CD4-positive, CD25-positive, alpha-beta regulatory T cell (primary cell): Measurements from ENCODE around the gene PRDM16. TPM values are rescaled to one million over a fixed set of nuclear protein-coding genes. Genes with fewer than 3 reads are reported as not detected.
A peak's percentile ranks its signal among the peaks of the same experiment; 100 is the strongest.

ENCODE experiments used
- ATAC-seq, 2 donors: fragments of 150-1000 bp; cut with Tn5 transposase; one replicate each; pipeline ENCODE4 v1.10.0; 2021; ENCODE audit warnings: low read depth in 2 of 2, moderate number of reproducible peaks in 2 of 2, moderate library complexity in 1 of 2
- DNase-seq, 3 donors: peaks; one replicate each; pipeline versions ENCODE4 v3.0.0 to v3.0.0-alpha.2; 2012 to 2022; ENCODE audit warnings: mixed read lengths in 1 of 3
- H3K27ac ChIP-seq: one replicate; pipeline ENCODE4 v1.7.0; 2013; ENCODE audit warnings: mild to moderate bottlenecking, low read length; ENCODE audit not compliant: insufficient read depth, poor library complexity, severe bottlenecking
- H3K27me3 ChIP-seq: one replicate; pipeline ENCODE4 v1.7.0; 2013; ENCODE audit warnings: low read length; ENCODE audit not compliant: control insufficient read depth, insufficient read depth
- H3K36me3 ChIP-seq: one replicate; pipeline ENCODE4 v1.7.0; 2013; ENCODE audit warnings: mild to moderate bottlenecking, low read length, moderate library complexity; ENCODE audit not compliant: control insufficient read depth, insufficient read depth
- H3K4me1 ChIP-seq: 2 replicates; pipeline ENCODE4 v1.7.0; 2013; ENCODE audit warnings: mild to moderate bottlenecking, low read length; ENCODE audit not compliant: insufficient read depth, control insufficient read depth, poor library complexity, severe bottlenecking
- H3K4me3 ChIP-seq: one replicate; pipeline ENCODE4 v1.7.0; 2013; ENCODE audit warnings: low read depth, mild to moderate bottlenecking, low read length, moderate library complexity
- H3K9me3 ChIP-seq, 2 experiments: 1 replicate in 1 of 2; 2 replicates in 1 of 2; pipeline ENCODE4 v1.7.0; 2013; ENCODE audit warnings: low read length in 2 of 2, mild to moderate bottlenecking in 1 of 2, moderate library complexity in 1 of 2; ENCODE audit not compliant: control insufficient read depth in 2 of 2
- H3K27ac Mint-ChIP-seq, 3 donors: one replicate each; pipeline ENCODE4 v1.8.0; 2020 to 2022; ENCODE audit warnings: mild to moderate bottlenecking in 3 of 3, mixed read lengths in 3 of 3, moderate library complexity in 2 of 3
- H3K27me3 Mint-ChIP-seq: one replicate; pipeline ENCODE4 v1.8.0; 2022; ENCODE audit warnings: mild to moderate bottlenecking, mixed read lengths
- H3K36me3 Mint-ChIP-seq: one replicate; pipeline ENCODE4 v1.8.0; 2020; ENCODE audit warnings: mixed read lengths
- H3K4me1 Mint-ChIP-seq, 4 donors: one replicate each; pipeline ENCODE4 v1.8.0; 2020 to 2022; ENCODE audit warnings: mixed read lengths in 4 of 4, mild to moderate bottlenecking in 1 of 4
- H3K4me3 Mint-ChIP-seq, 4 donors: one replicate each; pipeline ENCODE4 v1.8.0; 2020 to 2022; ENCODE audit warnings: mild to moderate bottlenecking in 4 of 4, mixed read lengths in 4 of 4, moderate library complexity in 3 of 4
- H3K9me3 Mint-ChIP-seq, 7 donors: one replicate each; pipeline ENCODE4 v1.8.0; 2020 to 2022; ENCODE audit warnings: mixed read lengths in 7 of 7, mild to moderate bottlenecking in 3 of 7, moderate library complexity in 2 of 7
- polyA plus RNA-seq, 4 donors: library from polyadenylated mRNA; unstranded; fragments of 300-500 nt; fragmentation: Illumina TruSeq; gene quantifications; one replicate each; pipeline ENCODE4 v1.2.3, GENCODE V29; 2021
- total RNA-seq: library from RNA; stranded (reverse); gene quantifications from one replicate; pipeline ENCODE4 v1.2.3, GENCODE V29; 2022

The PRDM16 gene
- total and polyA plus RNA-seq, 5 donors from 2014 or later = 0.27 TPM; not detected in 4

DNA sequence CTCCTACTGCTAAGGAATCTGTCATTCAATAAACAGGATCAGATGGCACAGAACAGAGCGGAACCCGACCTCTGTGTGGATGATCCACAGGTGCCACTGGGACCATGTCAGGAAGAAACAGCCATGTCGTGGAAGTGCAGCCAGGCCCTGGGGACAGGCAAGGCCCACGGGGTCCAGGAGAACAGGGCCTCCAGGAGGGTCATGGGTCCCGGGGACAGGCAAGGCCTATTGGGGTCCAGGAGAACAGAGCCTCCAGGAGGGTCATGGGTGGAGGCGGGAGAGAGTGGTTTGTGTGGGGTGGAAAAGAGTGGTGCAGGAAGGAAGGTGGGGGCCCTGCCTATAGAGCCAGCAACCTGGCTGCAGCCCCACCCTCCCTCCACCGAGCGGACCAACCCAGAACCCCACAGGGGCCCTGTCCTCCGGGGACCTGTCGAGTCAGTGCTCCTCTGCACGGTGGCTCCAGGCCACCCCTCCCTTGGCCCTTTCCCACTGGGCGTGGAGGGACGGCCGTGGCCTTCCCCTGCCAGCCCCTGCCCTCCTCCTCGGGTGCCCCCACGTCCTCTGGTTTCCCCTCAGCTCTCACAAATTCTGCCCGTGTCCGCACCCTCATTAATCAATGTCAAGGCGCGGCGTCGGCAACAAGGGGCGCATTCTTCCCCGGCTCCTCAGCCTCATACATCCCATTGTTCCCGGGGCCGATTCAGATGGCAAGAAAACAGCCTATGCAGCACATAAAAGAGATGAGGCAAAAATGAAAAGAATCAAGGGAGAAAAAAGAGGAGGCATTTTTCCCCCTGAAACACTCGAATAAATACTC lies 146.4 kb downstream of the PRDM16 start:
- H3K36me3 Mint-ChIP-seq = no peaks in the 10 kb centered on the region

DNA sequence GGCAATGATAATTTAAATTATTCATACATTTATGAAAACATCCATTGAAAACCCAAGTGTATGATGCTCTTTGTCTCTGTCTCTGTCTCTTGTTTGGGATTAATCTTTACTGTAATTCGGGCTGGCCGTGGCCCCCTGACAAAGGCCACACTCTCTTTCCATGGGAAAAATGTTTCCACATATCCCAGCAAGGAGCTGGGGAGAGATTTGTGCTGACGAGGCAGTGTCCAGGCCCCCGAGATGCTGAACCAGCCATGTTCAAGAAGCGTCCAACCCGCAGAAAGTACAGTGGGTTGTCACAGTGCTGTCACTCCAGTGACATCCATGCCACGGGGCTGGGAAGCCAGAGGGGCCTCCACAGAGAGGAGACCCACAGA lies 147.0 kb downstream of the PRDM16 start:
- Histone ChIP-seq H3K27me3 (no peaks in the 10 kb centered on the region), H3K4me3 (no peak overlapping the region), H3K36me3 (no peaks in the 10 kb centered on the region), H3K4me1 (no peaks in the 10 kb centered on the region), H3K27ac (no peak overlapping the region), H3K9me3 (no peaks in the 10 kb centered on the region)
- H3K27ac Mint-ChIP-seq = no peak overlapping the region
- H3K4me3 Mint-ChIP-seq = no peak overlapping the region
- H3K27me3 Mint-ChIP-seq = no peaks in the 10 kb centered on the region
- DNase-seq = no peak
- H3K36me3 Mint-ChIP-seq = no peaks in the 10 kb centered on the region
- peaks cover 0 to 2% (median 0%) of the 10 kb centered on the region in 7 donors for H3K9me3 Mint-ChIP-seq
- ATAC-seq = no peak
- no peaks in the 10 kb centered on the region for H3K4me1 Mint-ChIP-seq

More for the DNA sequence above, 146.4 kb downstream of the PRDM16 start:
- Mint-ChIP-seq H3K4me3 (no peak overlapping the region), H3K9me3 (peaks cover 0 to 2% (median 0%) of the 10 kb centered on the region in 7 donors), H3K4me1 (no peaks in the 10 kb centered on the region), H3K27ac (no peak overlapping the region), H3K27me3 (no peaks in the 10 kb centered on the region)
- Histone ChIP-seq H3K4me3 (no peak overlapping the region), H3K4me1 (no peaks in the 10 kb centered on the region), H3K27ac (no peak overlapping the region), H3K27me3 (no peaks in the 10 kb centered on the region), H3K36me3 (no peaks in the 10 kb centered on the region), H3K9me3 (no peaks in the 10 kb centered on the region)
- DNase-seq (no peak), ATAC-seq (no peak)

DNA sequence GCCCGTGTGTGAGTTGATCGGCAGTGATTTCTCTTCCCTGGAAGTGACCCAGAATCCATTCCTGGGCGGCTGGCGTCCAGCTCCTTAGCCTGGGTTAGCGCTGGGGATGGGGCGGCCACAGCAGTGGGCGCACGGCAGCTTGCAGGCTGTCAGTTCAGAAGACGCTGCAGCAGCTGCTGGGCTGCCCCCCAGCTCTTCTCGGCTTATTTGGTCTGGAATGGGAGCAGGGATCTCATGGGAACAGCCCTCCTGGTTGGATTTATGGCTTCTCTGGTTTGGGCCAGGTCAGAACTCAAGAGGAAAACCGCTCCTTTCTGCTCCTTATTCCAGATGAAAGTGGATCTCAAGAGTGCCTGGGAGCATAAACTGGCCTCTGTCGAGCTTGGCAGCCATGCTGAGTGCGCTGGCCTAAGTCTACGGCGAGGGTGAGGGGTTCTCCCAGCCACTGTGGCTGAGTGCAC lies 148.2 kb downstream of the PRDM16 start:
- H3K9me3 ChIP-seq = no peaks in the 10 kb centered on the region
- no peak overlapping the region for H3K4me3 Mint-ChIP-seq

DNA sequence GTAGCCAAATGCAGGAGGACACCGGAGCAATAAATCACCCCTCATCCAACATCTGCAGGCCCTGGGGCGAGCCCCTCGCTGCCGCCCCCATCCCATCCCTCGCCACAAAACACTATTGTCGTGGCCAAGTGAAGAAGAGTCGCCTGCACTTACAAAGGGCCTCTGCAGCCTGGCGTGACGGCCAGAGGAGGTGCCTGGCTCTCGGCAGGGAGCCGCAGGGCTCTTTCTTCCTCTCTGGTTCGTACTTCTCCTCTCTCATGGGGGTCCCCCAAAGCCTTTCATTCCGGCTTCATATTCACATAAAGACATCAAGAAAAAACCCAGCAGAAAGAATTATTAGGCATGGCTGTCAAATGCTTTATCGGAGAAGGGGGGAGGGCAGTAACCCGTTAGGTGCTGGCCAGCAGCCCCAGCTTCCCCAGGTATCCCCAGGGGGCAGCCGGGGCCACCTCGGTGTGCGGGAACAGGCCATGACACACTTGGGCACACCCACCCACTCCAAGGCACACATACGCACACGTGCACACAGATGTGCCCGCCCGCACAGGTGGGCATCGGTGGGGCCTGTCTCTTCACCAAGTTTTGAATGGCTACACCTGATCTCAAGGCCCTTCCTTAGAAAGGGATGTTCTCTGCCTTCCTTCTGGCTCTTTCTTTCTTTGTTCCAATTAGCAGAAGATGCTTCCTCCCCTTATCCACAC lies 149.1 kb downstream of the PRDM16 start:
- no peak overlapping the region for H3K4me3 Mint-ChIP-seq
- Histone ChIP-seq H3K27ac (no peak overlapping the region), H3K36me3 (no peaks in the 10 kb centered on the region), H3K9me3 (no peaks in the 10 kb centered on the region), H3K4me3 (no peak overlapping the region), H3K27me3 (no peaks in the 10 kb centered on the region), H3K4me1 (no peaks in the 10 kb centered on the region)
- no peak for ATAC-seq
- peak overlapping the region in 1 of 3 donors; percentile 73 for H3K27ac Mint-ChIP-seq
- H3K36me3 Mint-ChIP-seq = no peaks in the 10 kb centered on the region
- DNase-seq = no peak
- no peaks in the 10 kb centered on the region for H3K4me1 Mint-ChIP-seq
- peaks cover 0 to 2% (median 0%) of the 10 kb centered on the region in 7 donors for H3K9me3 Mint-ChIP-seq
- no peaks in the 10 kb centered on the region for H3K27me3 Mint-ChIP-seq

More for the DNA sequence above, 148.2 kb downstream of the PRDM16 start:
- H3K27me3 Mint-ChIP-seq = no peaks in the 10 kb centered on the region
- Histone ChIP-seq H3K27me3 (no peaks in the 10 kb centered on the region), H3K4me3 (no peak overlapping the region), H3K27ac (no peak overlapping the region), H3K4me1 (no peaks in the 10 kb centered on the region), H3K36me3 (no peaks in the 10 kb centered on the region)
- peaks cover 0 to 2% (median 0%) of the 10 kb centered on the region in 7 donors for H3K9me3 Mint-ChIP-seq
- H3K27ac Mint-ChIP-seq = no peak overlapping the region
- H3K4me1 Mint-ChIP-seq = no peaks in the 10 kb centered on the region
- no peaks in the 10 kb centered on the region for H3K36me3 Mint-ChIP-seq
- no peak for ATAC-seq
- DNase-seq = no peak

DNA sequence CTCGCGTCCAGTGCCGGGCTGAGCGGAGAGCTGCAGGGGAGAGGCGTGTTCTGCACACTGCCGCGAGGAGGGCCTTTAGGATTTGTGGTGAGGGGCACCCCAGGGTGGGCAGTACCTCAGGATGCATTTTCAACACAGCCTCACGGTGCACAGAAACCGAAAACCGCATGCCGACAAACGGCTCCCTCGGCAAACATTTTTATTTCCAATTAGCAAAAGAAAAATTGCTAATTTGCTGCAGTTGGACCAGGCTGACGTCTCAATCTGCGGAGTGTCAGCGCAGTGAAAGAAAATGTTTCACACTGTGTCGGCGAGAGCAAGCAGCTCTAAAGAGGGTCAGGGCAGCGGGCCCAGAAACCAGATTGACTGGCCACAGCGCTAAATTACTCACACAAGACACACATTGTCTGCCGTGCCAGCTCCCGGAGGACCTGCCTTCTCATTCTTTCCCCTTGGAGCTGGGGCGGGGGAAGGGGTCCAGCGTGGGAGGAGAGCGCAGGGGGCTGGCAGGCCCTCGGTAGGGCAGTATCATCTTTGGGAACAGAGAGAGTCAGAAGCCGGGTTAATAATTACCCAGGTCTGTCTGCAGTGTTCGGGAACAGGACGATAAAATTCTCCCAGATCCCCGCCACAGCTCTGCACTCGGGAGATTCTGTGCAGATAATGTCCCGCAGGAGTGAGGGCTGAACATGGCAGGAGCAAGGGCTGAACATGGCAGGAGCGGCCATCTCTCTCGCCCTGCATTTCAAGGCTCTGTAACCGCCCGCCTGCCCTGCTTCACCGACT lies 150.2 kb downstream of the PRDM16 start:
- no peaks in the 10 kb centered on the region for H3K27me3 Mint-ChIP-seq
- no peaks in the 10 kb centered on the region for H3K9me3 ChIP-seq
- DNase-seq = no peak

DNA sequence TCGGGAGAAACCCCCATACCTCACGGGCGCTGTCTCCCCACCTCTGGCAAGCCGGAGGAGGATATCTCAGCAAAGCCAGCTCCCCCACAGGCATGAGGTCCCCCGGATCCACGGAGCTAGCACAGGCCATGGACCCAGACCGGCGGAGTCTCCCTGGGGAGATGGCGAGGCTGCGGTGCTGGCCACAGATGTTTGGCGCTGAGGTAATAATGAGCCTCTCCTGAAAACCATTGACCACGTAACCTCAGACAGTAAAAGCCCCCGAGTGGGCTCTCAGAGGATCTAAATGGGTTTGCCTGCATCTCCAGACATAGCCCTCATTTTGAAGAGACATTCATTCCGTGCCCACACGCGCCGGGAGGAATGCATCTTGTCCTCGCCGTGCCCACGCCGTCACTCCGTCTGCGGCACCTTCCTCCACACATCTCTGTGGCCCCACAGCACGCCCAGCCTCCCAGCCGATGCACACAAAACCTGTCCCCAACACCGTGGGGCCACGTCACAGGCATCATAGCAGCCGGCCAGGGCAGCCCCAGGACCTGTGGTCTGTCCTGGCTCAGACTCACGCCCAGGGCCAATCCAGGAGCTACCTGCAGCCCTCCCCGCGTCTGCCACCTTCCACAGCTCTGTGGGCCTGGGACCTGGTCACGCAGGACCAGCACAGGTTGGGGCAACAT lies 150.9 kb downstream of the PRDM16 start:
- H3K36me3 Mint-ChIP-seq = no peaks in the 10 kb centered on the region
- Histone ChIP-seq H3K9me3 (no peaks in the 10 kb centered on the region), H3K4me3 (no peak overlapping the region), H3K27me3 (no peaks in the 10 kb centered on the region), H3K4me1 (no peaks in the 10 kb centered on the region), H3K36me3 (no peaks in the 10 kb centered on the region), H3K27ac (no peak overlapping the region)
- H3K4me3 Mint-ChIP-seq = no peak overlapping the region
- DNase-seq = no peak
- no peak overlapping the region for H3K27ac Mint-ChIP-seq
- ATAC-seq = no peak
- H3K4me1 Mint-ChIP-seq = no peaks in the 10 kb centered on the region
- H3K9me3 Mint-ChIP-seq = peaks cover 0 to 2% (median 0%) of the 10 kb centered on the region in 7 donors
- H3K27me3 Mint-ChIP-seq = no peaks in the 10 kb centered on the region

More for the DNA sequence above, 150.2 kb downstream of the PRDM16 start:
- H3K36me3 Mint-ChIP-seq = no peaks in the 10 kb centered on the region
- no peaks in the 10 kb centered on the region for H3K4me1 Mint-ChIP-seq
- no peak overlapping the region for H3K4me3 Mint-ChIP-seq
- peak overlapping the region in 1 of 3 donors; percentile 77 for H3K27ac Mint-ChIP-seq
- H3K27ac ChIP-seq = no peak overlapping the region
- no peak for ATAC-seq
- no peaks in the 10 kb centered on the region for H3K27me3 ChIP-seq
- no peak overlapping the region for H3K4me3 ChIP-seq
- no peaks in the 10 kb centered on the region for H3K36me3 ChIP-seq
- H3K9me3 Mint-ChIP-seq = peaks cover 0 to 2% (median 0%) of the 10 kb centered on the region in 7 donors
- no peaks in the 10 kb centered on the region for H3K4me1 ChIP-seq
